ENCODE measurements around the gene CPT1A.

The CPT1A gene

GRCh38 chr11:68852628-68853027 lies 10.9 kb upstream of the CPT1A start:
- no peak for DNase-seq

- no peak for DNase-seq
Measured at GRCh38 chr11:68848429-68848828, 6.7 kb upstream of the CPT1A start.

GRCh38 chr11:68847395-68847794 lies 5.7 kb upstream of the CPT1A start:
- DNase-seq: no peak

GRCh38 chr11:68845351-68846002 lies 3.8 kb upstream of the CPT1A start:
- no peak for DNase-seq

GRCh38 chr11:68844801-68845200 lies 3.1 kb upstream of the CPT1A start:
- no peak for DNase-seq

GRCh38 chr11:68844376-68844775 lies 2.7 kb upstream of the CPT1A start:
- no peak for DNase-seq

GRCh38 chr11:68843703-68844312 lies 2.1 kb upstream of the CPT1A start:
- DNase-seq: no peak

GRCh38 chr11:68843052-68843561 lies 1.4 kb upstream of the CPT1A start:
- DNase-seq: no peak

- DNase-seq: no peak
Measured at GRCh38 chr11:68842427-68843051, 823 bp upstream of the CPT1A start.

GRCh38 chr11:68840661-68841653 lies 759 bp downstream of the CPT1A start:
- no peak for DNase-seq

GRCh38 chr11:68839911-68840641 lies 1.6 kb downstream of the CPT1A start:
- DNase-seq: no peak

GRCh38 chr11:68839054-68839865 lies 2.5 kb downstream of the CPT1A start:
- no peak for DNase-seq

GRCh38 chr11:68838572-68838964 lies 3.1 kb downstream of the CPT1A start:
- no peak for DNase-seq

- DNase-seq: no peak
Measured at GRCh38 chr11:68837583-68838571, 3.8 kb downstream of the CPT1A start.

GRCh38 chr11:68835749-68836148 lies 6.0 kb downstream of the CPT1A start:
- DNase-seq: no peak

GRCh38 chr11:68835328-68835727 lies 6.4 kb downstream of the CPT1A start:
- no peak for DNase-seq

- no peak for DNase-seq
Measured at GRCh38 chr11:68832476-68833181, 9.1 kb downstream of the CPT1A start.

- DNase-seq: no peak
Measured at GRCh38 chr11:68831124-68831523, 10.6 kb downstream of the CPT1A start.

- DNase-seq: no peak
Measured at GRCh38 chr11:68829581-68829980, 12.1 kb downstream of the CPT1A start.

All from NK-92 treated with Interleukin-12 subunit alpha and Interleukin-12 subunit beta, amount 100 ng/mL, for 24 hours (cell line).